Ovary (tissue), 3 donors: ENCODE data around the gene DNAH11.

ENCODE experiments used
- CTCF ChIP-seq, 3 donors: fragments of 450-650 bp in 2 of 3; fragments of 200-600 bp in 1 of 3; IDR thresholded peaks; one replicate each; pipeline versions ENCODE4 v1.5.1 to v1.8.0; 2016 to 2022; ENCODE audit warnings: antibody characterized with exemption in 3 of 3, mild to moderate bottlenecking in 1 of 3
- EP300 ChIP-seq: sonication (generic); formaldehyde crosslinking; IDR thresholded peaks from one replicate; pipeline ENCODE4 v1.6.1; 2017; ENCODE audit warnings: antibody characterized with exemption
- donor health status: DM: no; HTN: no; CAD: no.

- TF ChIP-seq CTCF (IDR thresholded peaks at IDR 0.05) (no peak), EP300 (no peak)
Observed at GRCh38 chr7:21731977-21732376, 189.1 kb downstream of the DNAH11 start.
